ENCODE data around the gene GRM4.

Gene GRM4

DNA sequence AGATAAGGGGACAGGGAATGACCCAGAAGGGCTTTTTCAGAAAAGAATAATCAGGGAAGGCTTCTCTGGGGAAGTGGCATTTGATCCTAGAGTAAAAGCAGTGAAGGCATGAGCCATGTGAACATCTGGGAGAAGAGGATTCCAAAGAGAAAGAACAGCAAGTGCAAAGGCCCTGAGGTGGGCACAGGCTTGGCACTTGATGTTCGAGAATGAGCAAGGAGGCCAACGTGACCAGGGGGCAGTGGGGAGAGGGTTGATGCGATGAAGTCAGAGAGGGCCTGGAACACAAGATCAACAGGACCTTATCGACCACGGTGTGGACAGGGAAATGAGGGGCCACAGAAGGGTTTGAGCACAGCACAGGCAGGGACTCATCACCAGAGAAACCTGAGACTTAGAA lies 5.8 kb downstream of the GRM4 start:
- Mint-ChIP-seq H3K9me3 (no peaks in the 10 kb centered on the region), H3K36me3 (ENCODE audit: low read depth) (no peaks in the 10 kb centered on the region), H3K4me1 (peaks cover 19% of the 10 kb centered on the region), H3K27ac (no peak overlapping the region), H3K4me3 (no peak overlapping the region), H3K27me3 (ENCODE audit: low read depth) (peaks cover 84% of the 10 kb centered on the region)
- TF ChIP-seq, protein P1, sequence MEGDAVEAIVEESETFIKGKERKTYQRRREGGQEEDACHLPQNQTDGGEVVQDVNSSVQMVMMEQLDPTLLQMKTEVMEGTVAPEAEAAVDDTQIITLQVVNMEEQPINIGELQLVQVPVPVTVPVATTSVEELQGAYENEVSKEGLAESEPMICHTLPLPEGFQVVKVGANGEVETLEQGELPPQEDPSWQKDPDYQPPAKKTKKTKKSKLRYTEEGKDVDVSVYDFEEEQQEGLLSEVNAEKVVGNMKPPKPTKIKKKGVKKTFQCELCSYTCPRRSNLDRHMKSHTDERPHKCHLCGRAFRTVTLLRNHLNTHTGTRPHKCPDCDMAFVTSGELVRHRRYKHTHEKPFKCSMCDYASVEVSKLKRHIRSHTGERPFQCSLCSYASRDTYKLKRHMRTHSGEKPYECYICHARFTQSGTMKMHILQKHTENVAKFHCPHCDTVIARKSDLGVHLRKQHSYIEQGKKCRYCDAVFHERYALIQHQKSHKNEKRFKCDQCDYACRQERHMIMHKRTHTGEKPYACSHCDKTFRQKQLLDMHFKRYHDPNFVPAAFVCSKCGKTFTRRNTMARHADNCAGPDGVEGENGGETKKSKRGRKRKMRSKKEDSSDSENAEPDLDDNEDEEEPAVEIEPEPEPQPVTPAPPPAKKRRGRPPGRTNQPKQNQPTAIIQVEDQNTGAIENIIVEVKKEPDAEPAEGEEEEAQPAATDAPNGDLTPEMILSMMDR (IDR thresholded peaks at IDR 0.05; ENCODE audit: unreplicated experiment in 3 of 3): no peak

GRCh38 chr6:34138914-34139510 lies 6.9 kb downstream of the GRM4 start:
- Mint-ChIP-seq H3K4me1 (peaks cover 19% of the 10 kb centered on the region), H3K36me3 (ENCODE audit: low read depth) (no peaks in the 10 kb centered on the region), H3K9me3 (no peaks in the 10 kb centered on the region), H3K4me3 (no peak overlapping the region), H3K27ac (no peak overlapping the region), H3K27me3 (ENCODE audit: low read depth) (peaks cover 78% of the 10 kb centered on the region)
- TF ChIP-seq, protein P1 (IDR thresholded peaks at IDR 0.05; ENCODE audit: unreplicated experiment in 3 of 3): no peak

GRCh38 chr6:34138191-34138590 lies 7.7 kb downstream of the GRM4 start:
- no peak overlapping the region for H3K4me3 Mint-ChIP-seq
- H3K27me3 Mint-ChIP-seq (ENCODE audit: low read depth): peaks cover 72% of the 10 kb centered on the region
- H3K36me3 Mint-ChIP-seq (ENCODE audit: low read depth): no peaks in the 10 kb centered on the region
- TF ChIP-seq, protein P1 (IDR thresholded peaks at IDR 0.05; ENCODE audit: unreplicated experiment in 3 of 3): no peak
- H3K4me1 Mint-ChIP-seq: peaks cover 19% of the 10 kb centered on the region
- no peaks in the 10 kb centered on the region for H3K9me3 Mint-ChIP-seq
- H3K27ac Mint-ChIP-seq: no peak overlapping the region

- Mint-ChIP-seq H3K9me3 (peaks cover 2% of the 10 kb centered on the region), H3K4me3 (no peak overlapping the region), H3K4me1 (peaks cover 1% of the 10 kb centered on the region), H3K36me3 (ENCODE audit: low read depth) (no peaks in the 10 kb centered on the region), H3K27ac (no peak overlapping the region), H3K27me3 (ENCODE audit: low read depth) (peaks cover 63% of the 10 kb centered on the region)
- TF ChIP-seq, protein P1 (IDR thresholded peaks at IDR 0.05; ENCODE audit: unreplicated experiment in 3 of 3): no peak
Measured at GRCh38 chr6:34135541-34135940, 10.3 kb downstream of the GRM4 start.

GRCh38 chr6:34132486-34133185 lies 13.3 kb downstream of the GRM4 start:
- Mint-ChIP-seq H3K4me3 (no peak overlapping the region), H3K9me3 (peaks cover 2% of the 10 kb centered on the region), H3K36me3 (ENCODE audit: low read depth) (no peaks in the 10 kb centered on the region), H3K4me1 (no peaks in the 10 kb centered on the region), H3K27ac (no peak overlapping the region), H3K27me3 (ENCODE audit: low read depth) (peaks cover 57% of the 10 kb centered on the region)
- TF ChIP-seq, protein P1 (IDR thresholded peaks at IDR 0.05; ENCODE audit: unreplicated experiment in 3 of 3): no peak

Measured in nephron (organoid).